HFF-Myc (cell line): ENCODE data around the gene MYLK.

Experiments
- DNase-seq: peaks from one replicate; pipeline ENCODE4 v3.0.0-alpha.2; 2011; ENCODE audit warnings: low read depth; ENCODE audit errors: extremely low read depth
- H3K4me3 ChIP-seq: replicated peaks from 2 replicates; pipeline ENCODE4 v1.5.1; 2011; ENCODE audit warnings: low read depth, mild to moderate bottlenecking, control low read depth, low read length
- CTCF ChIP-seq: IDR thresholded peaks from 2 replicates; pipeline ENCODE4 v1.5.1; 2012; ENCODE audit warnings: mild to moderate bottlenecking, low read depth, low read length, control low read depth; ENCODE audit errors: missing control alignments

MYLK gene

GRCh38 chr3:123884203-123884831 is at the start of gene MYLK:
Gene MYLK (minus strand): TSS chr3:123884332. CDS start chr3:123793841, 90,491 bp downstream.
- peak; percentile 69 for DNase-seq
- no peak for TF ChIP-seq CTCF

GRCh38 chr3:123930445-123930844 is 46.3 kb upstream of the MYLK start:
- no peak for TF ChIP-seq CTCF
- H3K4me3 ChIP-seq, result no peak overlapping the region
- no peak for DNase-seq

More at GRCh38 chr3:123884203-123884831, at the start of gene MYLK:
- peak within 1 kb of the TSS; percentile 82 for H3K4me3 ChIP-seq

- no peak for TF ChIP-seq CTCF
- DNase-seq, result no peak
- no peak overlapping the region for H3K4me3 ChIP-seq
These were observed 45.2 kb upstream of the MYLK start for GRCh38 chr3:123929325-123929724.

- no peak overlapping the region for H3K4me3 ChIP-seq
- TF ChIP-seq CTCF, result no peak
- DNase-seq, result no peak
These were observed 42.3 kb upstream of the MYLK start for GRCh38 chr3:123926396-123926795.

GRCh38 chr3:123920868-123921267 is 36.7 kb upstream of the MYLK start:
- no peak for TF ChIP-seq CTCF
- H3K4me3 ChIP-seq, result no peak overlapping the region
- DNase-seq, result no peak

- no peak for TF ChIP-seq CTCF
- no peak overlapping the region for H3K4me3 ChIP-seq
- no peak for DNase-seq
These were observed 36.3 kb upstream of the MYLK start for GRCh38 chr3:123920383-123920782.

- H3K4me3 ChIP-seq, result no peak overlapping the region
- no peak for TF ChIP-seq CTCF
- DNase-seq, result no peak
These were observed 35.2 kb upstream of the MYLK start for GRCh38 chr3:123919353-123919752.
